Right ventricle myocardium superior (tissue), 1 donor: ENCODE data around the gene DALRD3. TPM values are rescaled to one million over a fixed set of nuclear protein-coding genes. Genes with fewer than 3 reads are reported as not detected.

Experiments
- ATAC-seq: fragments of 200-7000 bp; cut with Tn5 transposase; one replicate; pipeline ENCODE4 v1.9.1; 2020; ENCODE audit warnings: mild to moderate bottlenecking; ENCODE audit not compliant: poor library complexity
- DNase-seq: peaks from one replicate; pipeline ENCODE4 v3.0.0-alpha.2; 2020
- intact Hi-C: fragments of 100-400 bp; cut with DNase I; formaldehyde crosslinking; loops from one replicate; pipeline ENCODE4 v1.11.2; 2022
- microRNA-seq: library from miRNA; unstranded; fragments of <30 nt; microRNA quantifications from one replicate; pipeline ENCODE4 v1.2.0, GENCODE V29; 2020
- total RNA-seq: library from RNA; stranded (reverse); fragmentation: NEBNext Ultra II Directional; extraction: Animal tissue kit (Norgen Biotek cat#: 25700); gene quantifications from one replicate; pipeline ENCODE4 v1.2.1, GENCODE V29; 2021
- donor health status: DM: no; HTN: yes; CAD: no; lungs with severe emphysema.

The DALRD3 gene
- total RNA-seq, 1 donor from 2014 or later: 7.9 TPM

- DNase-seq (peak; percentile 92), ATAC-seq (peak; percentile 89)
- intact Hi-C loops: loop anchor here (10.0 kb wide), 1 partner anchor 455 kb away; no protein-coding TSS in a partner anchor
These were observed 28.4 kb downstream of the DALRD3 start, which contains the start of gene P4HTM for GRCh38 chr3:48989796-48990635. TSS of gene P4HTM (plus strand) at chr3:48990241. CDS start at chr3:48990257, 16 bp downstream.

- intact Hi-C loops: no loop called here
- DNase-seq (no peak), ATAC-seq (no peak)
These were observed 29.1 kb downstream of the DALRD3 start for GRCh38 chr3:48989126-48989795.

GRCh38 chr3:48985831-48986376, 32.5 kb downstream of the DALRD3 start:
- DNase-seq (no peak), ATAC-seq (no peak)
- intact Hi-C loops: no loop called here

- intact Hi-C loops: no loop called here
These were observed 33.7 kb downstream of the DALRD3 start for GRCh38 chr3:48984663-48985062.

GRCh38 chr3:48983096-48983495, 35.3 kb downstream of the DALRD3 start:
- intact Hi-C loops: no loop called here
- ATAC-seq: no peak
- no peak for DNase-seq

More at GRCh38 chr3:48984663-48985062, 33.7 kb downstream of the DALRD3 start:
- DNase-seq: no peak
- no peak for ATAC-seq

- ATAC-seq (no peak), DNase-seq (no peak)
- intact Hi-C loops: no loop called here
These were observed 35.7 kb downstream of the DALRD3 start for GRCh38 chr3:48982686-48983085.

GRCh38 chr3:48982016-48982415, 36.4 kb downstream of the DALRD3 start:
- intact Hi-C loops: no loop called here
- DNase-seq: no peak
- no peak for ATAC-seq

GRCh38 chr3:48980295-48980694, 38.1 kb downstream of the DALRD3 start:
- no peak for DNase-seq
- intact Hi-C loops: no loop called here
- peak; percentile 66 for ATAC-seq

GRCh38 chr3:48979451-48979850, 38.9 kb downstream of the DALRD3 start:
- no peak for DNase-seq
- ATAC-seq: no peak
- intact Hi-C loops: no loop called here

GRCh38 chr3:48974076-48974864, 44.1 kb downstream of the DALRD3 start:
- ATAC-seq: no peak
- intact Hi-C loops: no loop called here
- DNase-seq: no peak

GRCh38 chr3:48970586-48970985, 47.8 kb downstream of the DALRD3 start:
- no peak for ATAC-seq
- no peak for DNase-seq

GRCh38 chr3:48966876-48967361, 51.5 kb downstream of the DALRD3 start:
- DNase-seq (no peak), ATAC-seq (peak; percentile 27)
- intact Hi-C loops: loop anchor here (10.0 kb wide), 1 partner anchor 92 kb away; no protein-coding TSS in a partner anchor

More at GRCh38 chr3:48970586-48970985, 47.8 kb downstream of the DALRD3 start:
- intact Hi-C loops: no loop called here

- intact Hi-C loops: loop anchor here (10.0 kb wide), 1 partner anchor 92 kb away; no protein-coding TSS in a partner anchor
These were observed 52.0 kb downstream of the DALRD3 start for GRCh38 chr3:48966367-48966766.

More at GRCh38 chr3:48966367-48966766, 52.0 kb downstream of the DALRD3 start:
- DNase-seq (no peak), ATAC-seq (no peak)

Small RNA genes lying within 50 kb of the gene (microRNA-seq; reads per million reads assigned to microRNA genes)
- gene MIR191 (5,135 reads per million, percentile 92 among the genes with 10 or more reads in this experiment), gene MIR425 (1,150 reads per million, percentile 84 among the genes with 10 or more reads in this experiment)

Other genes starting within 250 kb of the DALRD3 start
- gene PRKAR2A, start 170.7 kb downstream of the DALRD3 start, total RNA-seq: 50.0 TPM
- 140 TPM for gene SLC25A20, start 119.7 kb downstream of the DALRD3 start, total RNA-seq
- 164 TPM for gene ARIH2, start 99.7 kb downstream of the DALRD3 start, total RNA-seq
- 25.1 TPM for gene P4HTM, start 28.3 kb downstream of the DALRD3 start, total RNA-seq
- 71.6 TPM for gene WDR6, start 11.2 kb downstream of the DALRD3 start, total RNA-seq
- gene NDUFAF3, start 3.5 kb upstream of the DALRD3 start, total RNA-seq: 165 TPM
- 58.5 TPM for gene IMPDH2, start 10.8 kb upstream of the DALRD3 start, total RNA-seq
- 46.2 TPM for gene QRICH1, start 75.5 kb upstream of the DALRD3 start, total RNA-seq
- gene QARS1, start 86.2 kb upstream of the DALRD3 start, total RNA-seq: 207 TPM
- 55.5 TPM for gene USP19, start 102.2 kb upstream of the DALRD3 start, total RNA-seq
- 568 TPM for gene LAMB2, start 114.5 kb upstream of the DALRD3 start, total RNA-seq
- 9.4 TPM for gene CCDC71, start 147.8 kb upstream of the DALRD3 start, total RNA-seq
- 129 TPM for gene KLHDC8B, start 153.0 kb upstream of the DALRD3 start, total RNA-seq